HG03521 (cell line): ENCODE data around the gene DNAH17.

Source experiments
- ATAC-seq: cut with Tn5 transposase; IDR thresholded peaks from one replicate; pipeline ENCODE4 v1.9.1; 2021; ENCODE audit warnings: mild to moderate bottlenecking, moderate library complexity; ENCODE audit not compliant: unreplicated experiment

The DNAH17 gene

DNA sequence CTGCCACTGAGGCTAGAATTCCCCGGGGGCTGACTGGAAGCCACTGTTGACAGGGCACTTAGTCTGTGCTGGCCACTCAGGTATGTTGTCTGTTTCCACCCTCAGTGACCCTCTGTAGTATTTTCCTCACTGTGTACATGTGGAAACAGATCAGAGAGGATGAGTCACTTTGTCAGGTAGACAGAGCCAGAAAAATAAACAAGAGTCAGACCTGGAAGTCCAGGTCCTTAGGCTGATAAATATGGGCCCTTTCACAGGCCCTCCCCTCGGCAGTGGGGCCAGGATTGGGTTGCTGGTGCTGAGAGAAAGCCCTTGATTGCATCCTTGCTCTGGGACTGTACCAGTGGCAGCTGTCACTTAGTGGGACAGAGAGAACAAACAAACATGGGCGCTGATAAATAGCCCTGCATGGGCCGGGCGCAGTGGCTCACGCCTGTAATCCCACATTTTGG is 177.5 kb downstream of the DNAH17 start:
- no peak for ATAC-seq

DNA sequence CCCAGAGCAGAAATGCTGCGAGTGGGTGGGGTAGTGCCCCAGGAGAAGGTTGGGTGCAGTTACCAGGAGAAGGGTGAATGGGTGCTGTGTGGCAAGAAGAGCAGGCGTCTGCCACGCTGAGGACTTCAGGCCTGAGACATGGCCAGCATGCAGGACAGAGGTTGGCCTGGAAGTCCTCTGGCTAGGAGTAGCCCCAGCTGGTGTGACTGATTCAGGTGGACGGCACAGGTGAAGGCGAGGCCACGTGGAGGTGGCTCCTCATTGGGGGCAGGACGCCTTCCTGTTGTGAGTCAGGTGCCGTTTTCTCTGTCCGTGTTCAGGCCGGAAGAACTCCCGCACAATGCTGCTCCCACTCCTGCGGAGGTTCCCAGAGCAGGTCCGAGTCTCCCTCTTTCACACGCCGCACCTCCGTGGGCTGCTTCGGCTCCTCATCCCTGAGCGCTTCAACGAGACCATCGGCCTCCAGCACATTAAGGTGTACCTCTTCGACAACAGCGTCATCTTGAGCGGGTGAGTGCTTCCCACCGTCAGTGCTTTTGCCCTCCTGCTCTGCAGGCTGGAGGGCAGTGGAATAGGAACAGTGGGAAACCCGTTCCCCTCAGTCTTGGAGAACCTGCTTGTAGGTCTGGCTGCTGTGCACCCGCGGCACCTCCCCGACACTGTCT is 178.0 kb downstream of the DNAH17 start:
- ATAC-seq, result no peak

DNA sequence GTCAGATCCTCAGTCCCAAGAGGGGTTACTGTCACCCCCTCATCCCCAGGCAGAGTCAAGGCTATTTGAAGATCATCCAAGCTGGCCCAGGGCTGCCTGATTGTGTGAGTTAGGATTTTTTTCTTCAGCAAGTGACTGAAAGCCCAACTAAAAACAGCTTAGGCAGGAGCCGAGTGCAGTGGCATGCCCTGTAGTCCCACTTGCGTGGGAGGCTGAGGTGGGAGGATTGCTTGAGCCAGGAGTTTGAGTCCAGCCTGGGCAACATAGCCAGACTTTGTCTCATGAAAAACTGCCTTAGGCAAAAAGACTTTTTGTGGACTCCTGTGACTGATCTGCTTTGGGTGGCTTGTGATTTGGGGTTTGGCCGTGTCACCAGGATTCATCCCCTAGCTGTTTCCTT is 178.8 kb downstream of the DNAH17 start:
- ATAC-seq, result no peak

DNA sequence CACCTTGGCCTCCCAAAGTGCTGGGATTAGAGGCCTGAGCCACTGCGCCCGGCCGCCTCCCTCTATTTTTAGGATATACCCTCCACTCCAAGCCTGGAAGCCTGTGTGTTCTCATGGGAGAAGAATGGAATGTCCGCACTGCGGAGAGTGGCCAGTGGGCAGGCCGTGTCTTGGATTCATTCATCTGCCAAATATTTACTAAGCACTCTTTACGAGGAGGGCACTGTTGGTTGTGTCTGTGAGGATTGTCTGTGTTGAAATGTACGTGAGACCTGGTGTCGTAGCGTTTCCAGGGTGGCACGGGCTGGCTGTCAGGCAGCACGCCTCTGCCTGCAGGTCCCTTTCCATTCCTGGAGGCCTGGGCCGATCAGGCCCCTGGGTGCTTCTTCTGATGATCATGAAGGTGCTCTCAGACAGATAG is 179.5 kb downstream of the DNAH17 start:
- ATAC-seq, result no peak

DNA sequence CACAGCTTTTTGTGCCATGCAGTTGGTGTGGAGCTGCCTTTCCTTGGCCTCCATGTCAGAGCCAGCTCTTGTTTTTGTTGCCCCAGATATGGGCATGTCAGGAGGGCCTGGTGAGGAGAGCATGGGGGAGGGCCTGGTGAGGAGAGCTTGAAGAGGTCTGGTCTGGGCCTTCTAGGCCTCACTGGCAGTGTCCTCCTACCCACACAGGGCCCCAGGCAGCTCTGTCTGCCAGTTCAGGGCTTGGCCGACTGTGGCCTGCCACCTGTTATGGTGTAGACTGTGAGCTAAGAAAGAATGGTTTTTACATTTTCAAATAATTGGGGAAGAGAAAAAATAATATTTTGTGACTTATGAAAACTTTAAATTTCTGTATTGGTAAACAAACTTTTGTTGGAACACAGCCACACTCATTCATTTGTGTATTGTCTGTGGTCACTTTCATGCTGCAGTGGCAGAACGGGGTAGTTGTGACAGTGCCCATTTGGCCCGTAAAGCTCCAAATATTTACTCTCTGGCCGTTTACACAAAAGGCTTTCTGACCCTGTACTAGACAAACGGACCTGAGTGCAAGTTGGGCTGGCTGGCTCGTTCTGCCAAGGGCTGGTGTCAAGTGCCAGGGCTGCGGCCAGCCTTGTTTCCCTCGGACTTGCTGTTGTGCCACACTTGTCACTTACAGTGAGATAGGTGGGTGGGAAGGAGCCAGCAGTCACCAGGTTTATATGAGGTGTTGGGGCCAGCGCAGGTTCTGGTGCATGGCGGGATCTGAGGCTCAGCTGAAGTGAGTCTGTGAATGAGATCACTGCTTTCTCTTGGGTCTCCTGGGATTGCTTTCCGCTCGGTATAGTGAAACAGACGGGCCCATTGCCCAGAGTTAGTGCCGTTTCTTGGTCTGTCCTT is 180.5 kb downstream of the DNAH17 start:
- ATAC-seq, result no peak

DNA sequence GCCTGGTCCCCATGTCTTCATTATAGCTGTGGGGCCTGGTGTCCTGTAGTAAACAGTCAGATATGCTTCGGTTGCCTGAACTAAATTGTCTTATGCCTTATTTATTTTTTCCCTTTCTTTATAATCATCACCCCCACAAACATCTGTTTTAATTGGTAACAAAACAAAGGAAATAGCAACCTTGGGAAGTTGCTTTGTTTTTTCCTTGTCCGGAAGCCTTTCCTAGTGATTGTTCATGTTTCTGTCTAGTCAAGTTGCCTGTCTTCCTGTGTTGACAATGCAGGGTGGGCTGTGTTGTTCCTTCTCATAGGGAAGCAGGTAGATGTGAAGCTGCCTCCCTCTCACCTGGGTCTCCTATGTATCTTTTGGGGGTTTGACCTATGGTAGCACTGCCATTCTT is 182.0 kb downstream of the DNAH17 start:
- no peak for ATAC-seq

DNA sequence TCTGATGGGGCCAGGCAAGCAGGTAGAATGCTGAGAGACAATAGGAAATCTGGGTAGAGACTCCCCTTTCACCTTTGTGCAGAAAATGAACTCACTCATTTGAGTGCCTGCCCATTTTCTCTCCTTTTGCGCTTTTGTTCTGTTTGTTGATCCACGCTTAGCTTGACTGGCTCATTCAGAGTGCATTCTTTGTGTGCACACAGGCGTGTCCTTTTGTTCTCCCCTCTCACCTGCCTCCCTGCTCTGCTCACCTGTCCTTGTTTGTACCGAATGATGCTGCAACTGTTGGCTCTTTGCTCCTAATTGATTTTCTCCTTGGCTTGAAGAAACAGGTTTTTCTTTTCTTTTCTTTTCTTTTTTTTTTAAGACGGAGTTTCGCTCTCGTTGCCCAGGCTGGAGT is 183.0 kb downstream of the DNAH17 start:
- no peak for ATAC-seq

DNA sequence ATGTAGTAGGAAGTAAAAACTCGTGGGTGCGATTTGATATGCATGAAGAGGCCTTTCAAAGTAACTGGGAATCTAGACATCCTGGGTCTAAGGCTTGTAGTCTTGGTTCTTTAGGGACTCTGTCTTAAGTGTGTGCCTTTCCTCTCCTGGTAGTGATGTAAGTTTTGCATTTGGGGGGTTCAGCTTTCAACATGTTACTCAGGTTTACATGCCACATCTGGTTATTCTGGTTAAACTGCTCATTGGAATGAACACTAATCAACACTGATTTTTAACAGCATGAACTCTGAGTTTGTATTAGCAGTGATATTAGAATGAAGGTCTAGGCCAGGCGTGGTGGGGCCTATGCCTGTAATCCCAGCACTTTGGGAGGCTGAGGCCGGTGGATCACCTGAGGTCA is 183.6 kb downstream of the DNAH17 start:
- ATAC-seq, result no peak

DNA sequence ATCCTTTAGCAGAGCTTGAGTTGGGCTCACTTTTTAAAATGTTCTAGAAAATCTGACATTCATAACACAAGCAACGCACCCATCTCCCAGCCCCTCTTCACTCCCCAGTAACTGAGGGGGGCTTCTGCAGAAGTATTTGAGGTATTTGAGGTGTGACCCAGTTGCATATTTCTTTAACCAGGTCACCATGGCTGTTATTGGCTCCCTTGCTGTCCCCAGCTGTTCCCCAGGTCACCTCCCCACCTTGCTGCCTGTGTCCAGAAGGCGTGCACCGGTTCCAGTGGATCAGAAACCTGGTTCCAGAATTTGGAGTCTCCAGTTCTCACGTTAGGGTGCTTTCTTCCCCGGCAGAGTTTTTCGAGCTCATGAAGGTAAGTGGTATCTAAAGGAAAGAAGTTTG is 184.9 kb downstream of the DNAH17 start:
- no peak for ATAC-seq

DNA sequence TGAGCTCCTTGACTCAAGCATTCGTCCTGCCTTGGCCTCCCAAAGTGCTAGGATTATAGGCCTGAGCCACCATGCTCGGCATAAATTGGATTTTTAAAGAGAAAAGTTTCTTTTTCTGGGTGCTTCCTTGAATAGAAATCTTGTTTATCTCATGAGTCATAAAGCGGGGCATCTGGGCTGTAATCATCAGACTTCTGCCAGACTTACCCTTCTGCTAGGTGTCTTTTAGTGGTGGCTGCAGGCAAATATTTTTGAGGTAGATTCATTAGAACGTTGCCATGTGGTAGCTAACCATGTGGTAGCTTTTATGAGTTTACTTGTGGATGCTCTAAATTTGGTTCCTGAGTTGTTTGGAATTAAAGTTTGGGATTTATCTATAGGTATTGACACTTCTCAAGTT is 185.4 kb downstream of the DNAH17 start:
- no peak for ATAC-seq

DNA sequence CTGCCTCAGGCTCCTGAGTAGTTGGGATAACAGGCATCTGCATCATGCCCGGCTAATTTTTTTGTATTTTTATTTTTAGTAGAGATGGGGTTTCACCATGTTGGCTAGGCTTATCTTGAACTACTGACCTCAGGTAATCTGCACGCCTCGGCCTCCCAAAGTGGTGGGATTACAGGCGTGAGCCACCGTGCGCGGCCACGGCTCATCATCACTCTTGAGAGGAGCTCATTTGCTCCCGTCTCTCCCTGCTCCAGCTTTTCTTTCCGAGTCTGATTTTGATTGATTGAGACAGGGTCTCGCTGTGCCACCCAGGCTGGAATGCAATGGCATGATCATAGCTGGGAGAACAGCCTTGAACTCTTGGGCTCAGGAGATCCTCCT is 186.2 kb downstream of the DNAH17 start:
- no peak for ATAC-seq

DNA sequence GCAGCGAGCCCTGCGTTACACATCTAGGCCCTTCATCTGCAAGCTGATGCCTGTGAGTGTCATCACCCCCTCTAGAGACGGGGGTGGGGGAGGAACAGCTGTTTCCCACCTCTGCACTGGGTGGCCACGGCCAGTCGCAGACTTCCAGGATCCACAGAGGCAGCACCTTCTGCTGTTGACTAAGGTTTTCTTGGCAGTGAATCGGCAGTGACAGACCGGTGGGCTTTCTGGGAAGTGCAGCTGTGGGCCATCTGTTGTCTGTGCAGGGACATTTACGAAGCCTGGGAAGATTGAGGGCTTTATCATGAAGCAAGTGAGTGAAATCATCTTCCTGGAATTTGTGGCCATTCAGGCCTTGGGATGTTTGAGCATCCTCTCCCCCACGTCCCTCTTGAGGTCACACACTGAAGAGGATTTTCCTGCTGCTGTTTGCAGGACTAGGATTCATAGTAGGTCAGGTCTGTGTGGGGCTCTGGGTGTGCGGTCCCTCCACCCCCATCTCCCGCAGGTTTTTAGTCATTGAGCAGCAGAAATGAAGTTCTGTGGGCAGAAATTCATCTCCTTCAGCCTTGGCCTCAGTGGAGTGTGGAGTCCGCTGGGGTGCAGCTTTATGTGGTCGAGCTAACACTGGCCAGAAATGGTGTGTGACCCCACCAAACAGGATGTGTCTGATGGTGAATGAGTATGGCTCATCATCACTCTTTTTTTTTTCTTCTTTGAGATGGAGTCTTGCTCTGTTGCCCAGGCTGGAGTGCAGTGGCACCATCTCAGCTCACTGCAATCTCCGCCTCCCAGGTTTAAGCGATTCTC is 186.8 kb downstream of the DNAH17 start:
- ATAC-seq, result no peak

DNA sequence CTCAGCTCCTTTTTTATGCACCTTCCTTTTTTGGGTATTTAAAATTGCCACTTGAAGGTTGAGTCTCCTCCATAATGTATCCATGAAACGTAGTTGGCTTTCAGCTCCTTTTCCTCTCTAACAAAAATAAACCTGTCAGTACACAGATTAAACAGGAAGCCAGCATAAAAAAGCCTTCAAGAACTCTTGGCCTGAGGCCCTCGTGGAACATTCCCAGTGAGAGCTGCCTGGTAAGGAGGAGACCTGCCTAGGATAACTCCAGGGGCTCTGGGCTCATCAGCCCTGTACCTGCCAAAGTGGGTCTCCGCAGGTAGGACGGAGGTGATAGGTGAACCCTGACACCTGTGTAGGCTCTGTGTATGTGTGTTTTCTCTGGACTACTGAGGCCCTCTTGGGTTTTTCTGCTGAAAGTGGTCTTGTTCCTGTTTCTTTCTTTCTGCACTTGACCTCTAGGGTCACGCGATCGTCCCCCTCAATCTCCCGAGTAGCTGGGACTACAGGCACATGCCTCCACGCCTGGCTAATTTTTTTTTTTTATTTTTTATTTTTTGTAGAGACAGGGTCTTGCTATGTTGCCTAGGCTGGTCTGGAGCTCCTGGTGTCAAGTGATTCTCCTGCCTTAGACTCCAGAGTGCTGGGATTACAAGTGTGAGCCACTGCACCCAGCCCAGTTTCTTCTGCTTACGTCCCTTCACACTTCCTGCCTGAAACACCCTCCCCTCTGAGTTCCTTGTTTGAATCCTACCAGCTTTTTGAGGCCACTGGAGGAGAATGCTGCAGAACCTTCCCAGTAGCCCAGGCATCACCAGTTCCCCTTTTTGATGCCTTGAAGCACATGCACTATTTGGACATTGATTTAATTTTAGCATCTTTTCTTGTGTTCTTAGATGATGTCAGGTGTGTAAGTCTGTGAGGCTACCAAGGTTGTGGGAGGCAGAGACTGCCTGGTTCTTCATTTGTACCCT is 188.9 kb downstream of the DNAH17 start:
- ATAC-seq, result no peak

DNA sequence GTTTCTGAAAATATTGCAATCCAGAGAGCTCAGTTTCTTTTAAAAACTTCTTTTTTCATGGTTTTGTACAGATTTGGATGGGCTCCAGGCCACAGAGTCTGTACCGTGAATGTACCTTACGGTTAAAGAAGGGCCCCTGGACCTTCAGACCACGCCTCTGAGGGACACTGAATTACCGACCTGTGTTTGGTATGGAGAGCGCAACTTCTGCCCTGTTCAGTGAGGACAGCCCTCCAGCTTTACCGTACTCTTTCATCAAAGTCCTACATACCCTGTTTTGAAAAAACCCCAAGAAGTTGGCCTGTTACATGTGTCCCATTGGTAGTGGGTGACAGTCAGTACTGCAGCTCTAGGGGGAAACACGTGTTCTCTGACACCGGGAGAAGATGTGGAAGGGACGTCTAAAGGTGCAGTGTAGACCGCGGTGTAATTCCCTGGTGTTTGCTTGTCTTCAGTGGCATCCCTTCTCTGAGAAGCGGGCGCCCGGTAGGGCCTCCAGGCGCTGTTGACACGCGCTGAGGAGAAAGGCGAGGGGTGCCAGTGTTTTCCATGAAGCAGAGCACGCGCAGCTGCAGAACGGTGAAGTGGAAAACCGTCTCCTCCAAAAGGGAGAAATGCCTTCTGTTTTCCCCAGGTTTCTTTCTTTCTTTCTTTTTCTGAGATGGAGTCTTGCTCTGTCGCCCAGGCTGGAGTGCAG is 192.6 kb downstream of the DNAH17 start:
- no peak for ATAC-seq

DNA sequence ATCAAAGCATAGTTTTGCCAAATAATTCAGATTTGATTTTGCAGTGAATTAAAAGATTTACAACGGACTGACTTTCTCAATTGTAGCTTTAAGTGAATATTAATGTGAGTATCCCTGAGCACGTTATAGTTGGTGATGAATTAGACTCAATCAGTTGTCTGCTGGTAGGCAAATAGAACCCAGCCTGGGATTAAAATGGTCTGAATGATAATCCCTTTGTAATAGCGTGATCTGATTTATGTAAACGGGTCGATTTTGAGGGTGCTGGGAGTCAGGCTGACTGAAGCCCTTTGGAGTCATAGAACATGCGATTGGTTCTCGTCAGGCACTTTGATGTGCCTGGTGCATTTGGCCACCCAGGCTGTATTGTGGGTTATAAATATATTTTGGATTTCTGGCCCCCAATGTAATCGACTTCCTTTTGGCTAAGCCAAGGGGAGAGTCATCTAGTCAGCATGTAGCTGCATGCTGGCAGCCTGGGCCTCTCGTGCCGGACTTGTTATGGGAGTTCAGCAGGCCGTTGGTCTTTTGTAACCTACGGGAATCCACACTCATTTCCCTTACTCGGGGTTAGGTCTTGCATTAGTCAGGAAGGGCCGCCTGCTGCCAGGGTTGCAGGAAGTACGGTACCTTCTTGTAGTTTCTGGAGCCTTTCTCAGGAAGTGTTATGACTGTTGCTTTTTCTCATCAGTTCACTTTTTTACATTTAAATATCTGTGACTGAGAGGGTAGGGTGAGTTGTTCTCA is 193.3 kb downstream of the DNAH17 start:
- no peak for ATAC-seq

DNA sequence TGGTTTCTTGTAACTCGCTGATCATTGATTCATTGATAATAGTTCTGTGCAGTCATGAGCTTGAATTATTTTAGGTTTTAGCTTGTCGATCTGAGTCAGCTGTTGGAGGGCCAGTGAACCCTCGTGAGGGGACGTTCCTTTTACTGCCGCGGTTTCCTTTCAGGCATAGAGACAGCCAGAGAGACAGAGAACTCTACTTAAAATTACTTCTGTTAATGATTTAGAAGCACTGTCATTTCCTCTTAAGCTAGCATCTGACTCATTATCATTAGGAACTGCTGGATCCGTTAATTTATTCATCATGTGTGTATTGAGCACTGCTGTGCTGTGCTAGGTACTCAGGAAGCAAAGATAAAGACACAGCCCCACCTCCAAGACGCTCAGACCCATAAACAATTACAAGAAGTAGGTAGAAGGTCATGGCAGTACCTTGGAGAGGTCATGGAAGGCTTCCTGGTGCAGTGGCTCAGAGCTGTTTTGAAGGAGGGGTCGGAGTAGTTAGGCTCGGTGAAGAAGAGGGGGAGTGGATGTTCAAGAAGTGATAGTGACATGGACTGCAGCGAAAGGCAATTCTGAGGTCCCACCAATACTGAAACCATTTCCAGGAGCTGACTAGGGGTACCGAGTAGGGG is 195.5 kb downstream of the DNAH17 start:
- no peak for ATAC-seq

DNA sequence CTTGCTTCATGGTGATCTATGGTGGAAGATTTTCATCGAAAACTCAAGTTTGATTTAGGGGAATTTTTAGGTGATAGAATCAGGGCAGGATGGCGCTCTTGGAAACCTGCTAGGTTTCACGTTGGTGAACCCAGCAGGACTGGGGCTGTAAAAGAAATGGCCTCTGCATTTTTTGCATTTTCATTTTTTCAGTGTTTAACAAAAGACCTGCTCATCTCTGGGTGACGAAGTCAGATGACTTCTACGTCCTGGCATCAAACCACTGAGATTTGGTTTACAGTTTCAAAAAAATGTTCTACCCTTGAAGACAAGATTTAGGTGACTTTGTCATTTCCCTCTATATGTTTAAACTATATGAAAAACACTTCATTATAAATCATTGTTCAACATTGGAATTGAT is 196.8 kb downstream of the DNAH17 start:
- no peak for ATAC-seq

DNA sequence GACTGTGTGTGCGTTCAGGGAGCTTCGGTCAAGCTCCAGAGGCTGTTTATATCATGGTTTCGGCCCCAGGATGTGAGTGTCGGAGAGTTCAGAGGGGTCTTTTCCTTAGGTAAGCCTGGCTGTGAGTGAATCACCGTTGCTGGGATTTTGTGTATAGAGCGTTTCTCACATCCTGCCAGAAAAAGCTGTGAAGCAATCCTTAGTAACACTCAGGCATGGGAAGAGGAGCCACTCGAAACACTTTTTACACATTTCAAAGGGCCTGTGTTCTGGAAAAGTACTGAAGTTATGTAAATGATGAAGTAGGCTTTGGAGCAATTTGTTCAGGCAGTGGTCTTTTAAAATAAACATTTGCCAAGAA is 198.1 kb downstream of the DNAH17 start:
- ATAC-seq, result no peak
